H9 (cell line): ENCODE data around the gene C3orf49. TPM values are rescaled to one million over a fixed set of nuclear protein-coding genes. Genes with fewer than 3 reads are reported as not detected.

ENCODE experiments used
- DNase-seq: peaks from one replicate; pipeline ENCODE4 v3.0.0-alpha.2; 2017
- H2AFZ ChIP-seq: one replicate; pipeline ENCODE4 v1.6.1; 2013; ENCODE audit warnings: mild to moderate bottlenecking, low read length, control low read depth, moderate library complexity
- H2AK5ac ChIP-seq: 2 replicates; pipeline ENCODE4 v1.6.1; 2013; ENCODE audit warnings: low read length, control low read depth, mixed read lengths; ENCODE audit not compliant: insufficient read length
- H2BK120ac ChIP-seq: one replicate; pipeline ENCODE4 v1.6.1; 2013; ENCODE audit warnings: low read depth, mild to moderate bottlenecking, low read length, control low read depth, inconsistent platforms; ENCODE audit not compliant: poor library complexity, severe bottlenecking
- H2BK12ac ChIP-seq: 2 replicates; pipeline ENCODE4 v1.6.1; 2013; ENCODE audit warnings: low read length, control low read depth, mixed read lengths, low read depth; ENCODE audit not compliant: insufficient read length
- H2BK15ac ChIP-seq: 2 replicates; pipeline ENCODE4 v1.6.1; 2013; ENCODE audit warnings: low read depth, low read length, control low read depth
- H2BK20ac ChIP-seq: one replicate; pipeline ENCODE4 v1.6.1; 2013; ENCODE audit warnings: low read depth, mild to moderate bottlenecking, low read length, control low read depth, inconsistent platforms; ENCODE audit not compliant: poor library complexity, severe bottlenecking
- H2BK5ac ChIP-seq: 2 replicates; pipeline ENCODE4 v1.6.1; 2013; ENCODE audit warnings: low read length, control low read depth, mixed read lengths; ENCODE audit not compliant: insufficient read length
- H3K14ac ChIP-seq: 2 replicates; pipeline ENCODE4 v1.6.1; 2013; ENCODE audit warnings: low read length, control low read depth; ENCODE audit not compliant: insufficient read depth
- H3K18ac ChIP-seq: 2 replicates; pipeline ENCODE4 v1.6.1; 2013; ENCODE audit warnings: low read depth, mild to moderate bottlenecking, mixed read lengths, low read length, control low read depth; ENCODE audit not compliant: insufficient read length
- H3K23ac ChIP-seq: 2 replicates; pipeline ENCODE4 v1.6.1; 2013; ENCODE audit warnings: low read length, control low read depth, mixed read lengths, low read depth; ENCODE audit not compliant: insufficient read length
- H3K23me2 ChIP-seq: 2 replicates; pipeline ENCODE4 v1.6.1; 2013; ENCODE audit warnings: low read depth, mild to moderate bottlenecking, mixed read lengths, low read length, control low read depth; ENCODE audit not compliant: insufficient read length, poor library complexity, severe bottlenecking
- H3K27ac ChIP-seq: 2 replicates; pipeline ENCODE4 v1.5.1; 2013; ENCODE audit warnings: low read length, control low read depth, mixed read lengths, low read depth; ENCODE audit not compliant: insufficient read length
- H3K27me3 ChIP-seq: 2 replicates; pipeline ENCODE4 v1.6.1; 2013; ENCODE audit warnings: low read length, control low read depth, inconsistent platforms; ENCODE audit not compliant: insufficient read depth
- H3K4ac ChIP-seq: 2 replicates; pipeline ENCODE4 v1.6.1; 2013; ENCODE audit warnings: low read depth, mild to moderate bottlenecking, control low read depth, inconsistent platforms, low read length, moderate library complexity
- H3K4me1 ChIP-seq: 2 replicates; pipeline ENCODE4 v1.6.1; 2013; ENCODE audit warnings: low read length, control low read depth, inconsistent platforms; ENCODE audit not compliant: insufficient read depth
- H3K4me2 ChIP-seq: 2 replicates; pipeline ENCODE4 v1.6.1; 2013; ENCODE audit warnings: low read length, control low read depth, mixed read lengths; ENCODE audit not compliant: insufficient read length, insufficient read depth
- H3K56ac ChIP-seq: 2 replicates; pipeline ENCODE4 v1.6.1; 2013; ENCODE audit warnings: low read depth, mild to moderate bottlenecking, mixed read lengths, low read length, control low read depth; ENCODE audit not compliant: insufficient read length
- H3K79me1 ChIP-seq: 2 replicates; pipeline ENCODE4 v1.6.1; 2013; ENCODE audit warnings: low read depth, mild to moderate bottlenecking, moderate library complexity, low read length, control low read depth, inconsistent platforms; ENCODE audit not compliant: insufficient read depth, poor library complexity, severe bottlenecking
- H3K79me2 ChIP-seq: 2 replicates; pipeline ENCODE4 v1.6.1; 2013; ENCODE audit warnings: low read length, control low read depth, inconsistent platforms; ENCODE audit not compliant: insufficient read depth
- H3K9ac ChIP-seq: 2 replicates; pipeline ENCODE4 v1.6.1; 2013; ENCODE audit warnings: low read length, control low read depth, mixed read lengths; ENCODE audit not compliant: insufficient read length; ENCODE audit errors: extremely low read depth
- H3K9me3 ChIP-seq: one replicate; pipeline ENCODE4 v1.6.1; 2013; ENCODE audit warnings: low read depth, low read length, inconsistent platforms; ENCODE audit not compliant: control insufficient read depth
- H3T11ph ChIP-seq: one replicate; pipeline ENCODE4 v1.6.1; 2013; ENCODE audit warnings: mild to moderate bottlenecking, low read length, control low read depth, inconsistent platforms
- H4K20me1 ChIP-seq: one replicate; pipeline ENCODE4 v1.6.1; 2013; ENCODE audit not compliant: control insufficient read depth, insufficient read length, insufficient read depth
- H4K5ac ChIP-seq: 2 replicates; pipeline ENCODE4 v1.6.1; 2013; ENCODE audit warnings: low read depth, mild to moderate bottlenecking, mixed read lengths, low read length, control low read depth; ENCODE audit not compliant: insufficient read length
- H4K8ac ChIP-seq: replicated peaks from 2 replicates; pipeline ENCODE4 v1.6.1; 2013; ENCODE audit warnings: low read length, control low read depth, mixed read lengths, low read depth; ENCODE audit not compliant: insufficient read length
- H4K91ac ChIP-seq: 2 replicates; pipeline ENCODE4 v1.6.1; 2013; ENCODE audit warnings: low read depth, mild to moderate bottlenecking, moderate library complexity, mixed read lengths, low read length, control low read depth; ENCODE audit not compliant: insufficient read length
- H3K27ac Mint-ChIP-seq, 3 experiments: 2 replicates in 2 of 3; 3 replicates in 1 of 3; pipeline ENCODE4 v1.8.0; 2020 to 2021; ENCODE audit warnings: mixed read lengths in 3 of 3, mild to moderate bottlenecking in 1 of 3, moderate library complexity in 1 of 3
- H3K27me3 Mint-ChIP-seq: 2 replicates; pipeline ENCODE4 v1.8.0; 2021; ENCODE audit warnings: low read depth, mild to moderate bottlenecking, moderate library complexity, mixed read lengths
- H3K36me3 Mint-ChIP-seq, 3 experiments: 2 replicates in 2 of 3; 3 replicates in 1 of 3; pipeline ENCODE4 v1.8.0; 2020 to 2021; ENCODE audit warnings: low read depth in 3 of 3, mixed read lengths in 3 of 3; ENCODE audit not compliant: insufficient read depth in 1 of 3
- H3K4me1 Mint-ChIP-seq, 2 experiments: 2 replicates each; pipeline ENCODE4 v1.8.0; 2020; ENCODE audit warnings: mixed read lengths in 2 of 2
- H3K4me3 Mint-ChIP-seq, 2 experiments: 2 replicates in 1 of 2; 3 replicates in 1 of 2; pipeline ENCODE4 v1.8.0; 2020 to 2021; ENCODE audit warnings: mild to moderate bottlenecking in 2 of 2, mixed read lengths in 2 of 2, moderate library complexity in 1 of 2
- H3K9me3 Mint-ChIP-seq, 2 experiments: 2 replicates in 1 of 2; 3 replicates in 1 of 2; pipeline ENCODE4 v1.8.0; 2020; ENCODE audit warnings: mild to moderate bottlenecking in 2 of 2, mixed read lengths in 2 of 2, moderate library complexity in 1 of 2
- WGBS: extraction: QIAGEN DNeasy Blood & Tissue Kit; methylation state at CpG from one replicate; pipeline ENCODE4 v1.1.7; 2013; ENCODE audit warnings: missing lambda C conversion rate, low lambda C conversion rate, mixed read lengths; ENCODE audit not compliant: insufficient read length; ENCODE audit errors: extremely low coverage; 5-methylcytosine and 5-hydroxymethylcytosine counted together
- total RNA-seq: library from RNA; stranded (reverse); gene quantifications from 2 replicates; pipeline ENCODE4 v1.2.1, GENCODE V29; 2021
- TF ChIP-seq, protein P1 (sequence below): fragments of 200-600 bp; sonication (generic); conservative IDR thresholded peaks from 3 replicates; pipeline ENCODE4 v1.8.0; 2021; ENCODE audit warnings: antibody characterized with exemption, mild to moderate bottlenecking

C3orf49 gene
- total RNA-seq, 1 experiment from 2014 or later, result not detected

DNA sequence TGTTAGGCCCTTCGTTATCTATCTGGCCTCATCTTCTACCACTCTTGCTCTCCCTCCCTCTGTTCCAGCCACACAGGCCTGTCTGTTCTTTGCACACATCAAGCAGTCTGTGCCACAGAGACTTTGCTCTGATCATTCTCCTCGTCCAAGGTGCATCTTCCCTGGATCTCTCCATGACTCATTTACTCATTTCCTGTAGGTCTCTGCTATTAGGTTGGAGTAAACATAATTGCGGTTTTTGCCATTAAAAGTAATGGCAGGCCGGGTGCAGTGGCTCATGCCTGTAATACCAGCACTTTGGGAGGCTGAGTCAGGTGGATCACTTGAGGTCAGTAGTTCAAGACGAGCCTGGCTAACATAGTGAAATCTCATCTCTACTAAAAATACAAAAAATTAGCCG lies 9.5 kb upstream of the C3orf49 start:
- Histone ChIP-seq H2BK120ac (no peak overlapping the region), H3K27me3 (no peaks in the 10 kb centered on the region), H4K91ac (no peak overlapping the region), H3K56ac (no peak overlapping the region), H2BK12ac (no peak overlapping the region), H4K20me1 (no peaks in the 10 kb centered on the region), H4K5ac (no peak overlapping the region), H3T11ph (no peak overlapping the region), H3K79me2 (no peaks in the 10 kb centered on the region), H3K27ac (no peak overlapping the region), H2BK20ac (no peak overlapping the region), H3K4me1 (0 out of 2 replicates have a peak, but pooled peaks cover 3% of the 10 kb centered on the region), H2BK15ac (no peak overlapping the region), H3K9ac (no peak overlapping the region), H2AK5ac (no peak overlapping the region), H3K18ac (no peak overlapping the region), H3K23me2 (no peaks in the 10 kb centered on the region), H3K23ac (no peak overlapping the region), H4K8ac (no peak overlapping the region), H3K79me1 (no peaks in the 10 kb centered on the region), H3K9me3 (no peaks in the 10 kb centered on the region), H3K14ac (no peak overlapping the region), H3K4me2 (no peak overlapping the region), H3K4ac (no peak overlapping the region), H2AFZ (no peak overlapping the region), H2BK5ac (no peak overlapping the region)
- Mint-ChIP-seq H3K36me3 (0 out of 7 replicates have a peak, but pooled peaks cover 0 to 5% (median 0%) of the 10 kb centered on the region in 3 experiments), H3K4me3 (no peak overlapping the region), H3K4me1 (peaks cover 11 to 14% of the 10 kb centered on the region in 2 experiments), H3K9me3 (peaks cover 0 to 5% of the 10 kb centered on the region in 2 experiments; a peak in 1 of 5 replicates), H3K27me3 (peaks cover 10% of the 10 kb centered on the region), H3K27ac (no peak overlapping the region)
- TF ChIP-seq, protein P1, sequence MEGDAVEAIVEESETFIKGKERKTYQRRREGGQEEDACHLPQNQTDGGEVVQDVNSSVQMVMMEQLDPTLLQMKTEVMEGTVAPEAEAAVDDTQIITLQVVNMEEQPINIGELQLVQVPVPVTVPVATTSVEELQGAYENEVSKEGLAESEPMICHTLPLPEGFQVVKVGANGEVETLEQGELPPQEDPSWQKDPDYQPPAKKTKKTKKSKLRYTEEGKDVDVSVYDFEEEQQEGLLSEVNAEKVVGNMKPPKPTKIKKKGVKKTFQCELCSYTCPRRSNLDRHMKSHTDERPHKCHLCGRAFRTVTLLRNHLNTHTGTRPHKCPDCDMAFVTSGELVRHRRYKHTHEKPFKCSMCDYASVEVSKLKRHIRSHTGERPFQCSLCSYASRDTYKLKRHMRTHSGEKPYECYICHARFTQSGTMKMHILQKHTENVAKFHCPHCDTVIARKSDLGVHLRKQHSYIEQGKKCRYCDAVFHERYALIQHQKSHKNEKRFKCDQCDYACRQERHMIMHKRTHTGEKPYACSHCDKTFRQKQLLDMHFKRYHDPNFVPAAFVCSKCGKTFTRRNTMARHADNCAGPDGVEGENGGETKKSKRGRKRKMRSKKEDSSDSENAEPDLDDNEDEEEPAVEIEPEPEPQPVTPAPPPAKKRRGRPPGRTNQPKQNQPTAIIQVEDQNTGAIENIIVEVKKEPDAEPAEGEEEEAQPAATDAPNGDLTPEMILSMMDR, result no peak
- DNase-seq, result no peak
- WGBS, result no CpG with 5 or more reads among the region's 6 CpGs
